Kidney (tissue), 14 donors: ENCODE results near the gene GRHL3. TPM values are rescaled to one million over a fixed set of nuclear protein-coding genes. Genes with fewer than 3 reads are reported as not detected.

ENCODE experiments used
- DNase-seq, 5 donors: peaks; one replicate each; pipeline ENCODE4 v3.0.0-alpha.2; 2013 to 2020
- FAIRE-seq: peaks from 2 replicates; lab custom pipeline; 2012; peaks lifted over from hg19 to GRCh38; lab: Jason Lieb, UNC
- H3K27ac ChIP-seq, 2 donors: one replicate each; pipeline ENCODE4 v1.7.0; 2013; ENCODE audit warnings: low read depth in 2 of 2, low read length in 2 of 2, inconsistent platforms in 1 of 2
- H3K27me3 ChIP-seq: one replicate; pipeline ENCODE4 v1.7.1; 2013; ENCODE audit warnings: low read length, inconsistent platforms; ENCODE audit not compliant: control insufficient read depth, insufficient read depth
- H3K36me3 ChIP-seq, 3 donors: one replicate each; pipeline versions ENCODE4 v1.7.0 to v1.7.1; 2013; ENCODE audit warnings: low read length in 3 of 3, control low read depth in 1 of 3, inconsistent platforms in 1 of 3; ENCODE audit not compliant: insufficient read depth in 3 of 3, control insufficient read depth in 2 of 3
- H3K4me1 ChIP-seq, 3 donors: one replicate each; pipeline versions ENCODE4 v1.7.0 to v1.7.1; 2013; ENCODE audit warnings: low read length in 3 of 3, inconsistent platforms in 1 of 3, low read depth in 1 of 3; ENCODE audit not compliant: control insufficient read depth in 2 of 3, insufficient read depth in 2 of 3
- H3K4me3 ChIP-seq, 3 donors: one replicate each; pipeline versions ENCODE4 v1.7.0 to v1.8.1; 2013; ENCODE audit warnings: low read length in 3 of 3, control low read depth in 1 of 3, inconsistent platforms in 1 of 3
- H3K9ac ChIP-seq, 3 donors: one replicate each; pipeline versions ENCODE4 v1.7.0 to v1.7.1; 2013; ENCODE audit warnings: low read length in 3 of 3, control low read depth in 1 of 3, inconsistent platforms in 1 of 3
- H3K9me3 ChIP-seq, 3 donors: one replicate each; pipeline versions ENCODE4 v1.7.0 to v1.7.1; 2013; ENCODE audit warnings: low read length in 3 of 3, control low read depth in 1 of 3, inconsistent platforms in 1 of 3; ENCODE audit not compliant: control insufficient read depth in 2 of 3, insufficient read depth in 1 of 3
- intact Hi-C: fragments of 100-400 bp; cut with DNase I; formaldehyde crosslinking; loops from one replicate; pipeline ENCODE4 v1.11.1; 2022
- polyA plus RNA-seq: library from polyadenylated mRNA; stranded (reverse); fragments of 350-450 nt; fragmentation: Illumina TruSeq; extraction: RNeasy Lipid Tissue Mini Kit (QIAGEN cat#74804); gene quantifications from one replicate; pipeline ENCODE4 v1.2.3, GENCODE V29; 2014; ENCODE audit warnings: low read depth, low replicate concordance; ENCODE audit not compliant: insufficient read depth
- total RNA-seq: library from RNA; stranded (reverse); fragmentation: NEBNext Ultra II Directional; extraction: Animal tissue kit (Norgen Biotek cat#: 25700); gene quantifications from one replicate; pipeline ENCODE4 v1.2.1, GENCODE V29; 2021
- TF ChIP-seq, protein P1 (sequence below): IDR thresholded peaks from 3 replicates; pipeline ENCODE4 v1.5.1; 2012; ENCODE audit warnings: mild to moderate bottlenecking, moderate library complexity, borderline replicate concordance; ENCODE audit not compliant: insufficient read depth; ENCODE audit errors: extremely low read depth
- donor health status: control.
- donor health status: control.
- donor health status: control.
- donor health status: control.
- donor health status: control.
- donor health status: DM: yes; HTN: yes; CAD: no.
- donor health status: Normal renal cell carcinoma (clear cell type).

GRHL3 gene
- total and polyA plus RNA-seq, 2 donors from 2014 or later: 0.32 to 1.7 TPM

DNA sequence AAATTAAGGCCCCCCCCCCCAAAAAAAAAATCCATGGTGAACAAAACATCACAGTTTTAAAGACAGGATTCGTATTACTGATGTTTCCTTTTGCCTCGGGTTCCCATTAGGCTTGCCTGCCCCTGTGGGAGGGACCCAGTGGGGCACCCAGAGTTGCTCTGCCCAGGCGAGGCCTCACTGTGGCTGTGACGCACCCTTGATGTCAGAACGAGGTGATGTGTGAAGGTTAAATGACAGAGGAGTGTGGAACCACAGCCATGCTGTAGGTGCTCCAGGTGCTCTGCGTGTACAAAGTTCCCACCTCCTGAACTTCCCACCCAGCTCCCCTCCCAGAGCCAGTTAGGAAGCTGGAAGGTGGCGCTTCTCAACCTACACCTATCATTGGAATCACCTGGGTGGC lies 37.9 kb downstream of the GRHL3 start:
- FAIRE-seq: no peak
- peak in 1 of 5 donors; percentile 43 for DNase-seq
- Histone ChIP-seq H3K4me1 (no peaks in the 10 kb centered on the region), H3K27ac (no peak overlapping the region), H3K36me3 (peaks cover 0 to 2% (median 0%) of the 10 kb centered on the region in 3 donors), H3K27me3 (no peaks in the 10 kb centered on the region), H3K4me3 (no peak overlapping the region), H3K9ac (no peak overlapping the region), H3K9me3 (no peaks in the 10 kb centered on the region)
- TF ChIP-seq, protein P1, sequence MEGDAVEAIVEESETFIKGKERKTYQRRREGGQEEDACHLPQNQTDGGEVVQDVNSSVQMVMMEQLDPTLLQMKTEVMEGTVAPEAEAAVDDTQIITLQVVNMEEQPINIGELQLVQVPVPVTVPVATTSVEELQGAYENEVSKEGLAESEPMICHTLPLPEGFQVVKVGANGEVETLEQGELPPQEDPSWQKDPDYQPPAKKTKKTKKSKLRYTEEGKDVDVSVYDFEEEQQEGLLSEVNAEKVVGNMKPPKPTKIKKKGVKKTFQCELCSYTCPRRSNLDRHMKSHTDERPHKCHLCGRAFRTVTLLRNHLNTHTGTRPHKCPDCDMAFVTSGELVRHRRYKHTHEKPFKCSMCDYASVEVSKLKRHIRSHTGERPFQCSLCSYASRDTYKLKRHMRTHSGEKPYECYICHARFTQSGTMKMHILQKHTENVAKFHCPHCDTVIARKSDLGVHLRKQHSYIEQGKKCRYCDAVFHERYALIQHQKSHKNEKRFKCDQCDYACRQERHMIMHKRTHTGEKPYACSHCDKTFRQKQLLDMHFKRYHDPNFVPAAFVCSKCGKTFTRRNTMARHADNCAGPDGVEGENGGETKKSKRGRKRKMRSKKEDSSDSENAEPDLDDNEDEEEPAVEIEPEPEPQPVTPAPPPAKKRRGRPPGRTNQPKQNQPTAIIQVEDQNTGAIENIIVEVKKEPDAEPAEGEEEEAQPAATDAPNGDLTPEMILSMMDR: no peak
- intact Hi-C loops: no loop called here

DNA sequence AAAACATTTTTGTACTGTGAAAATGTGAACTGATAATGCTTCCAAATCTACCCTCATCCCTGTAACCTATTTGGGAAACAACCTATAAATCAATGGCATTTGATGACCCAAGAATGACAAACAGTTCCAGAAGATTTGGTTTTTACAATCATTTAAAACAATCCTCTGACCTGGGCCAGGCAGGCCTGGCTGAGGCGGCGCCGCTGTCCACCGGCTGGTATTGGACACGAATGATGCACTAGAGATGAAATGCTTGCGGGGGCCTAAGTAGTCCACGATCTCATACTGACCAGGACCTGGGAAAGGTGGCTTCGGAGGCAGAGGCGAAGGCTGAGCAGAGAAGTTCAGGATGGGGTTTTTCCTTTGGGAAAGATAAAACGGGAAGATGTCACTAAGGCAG lies 41.5 kb downstream of the GRHL3 start:
- Histone ChIP-seq H3K4me1 (no peaks in the 10 kb centered on the region), H3K27ac (no peak overlapping the region), H3K9ac (no peak overlapping the region), H3K9me3 (no peaks in the 10 kb centered on the region), H3K27me3 (no peaks in the 10 kb centered on the region), H3K36me3 (peaks cover 0 to 2% (median 0%) of the 10 kb centered on the region in 3 donors), H3K4me3 (no peak overlapping the region)
- intact Hi-C loops: no loop called here
- TF ChIP-seq, protein P1: no peak
- DNase-seq (no peak), FAIRE-seq (no peak)

DNA sequence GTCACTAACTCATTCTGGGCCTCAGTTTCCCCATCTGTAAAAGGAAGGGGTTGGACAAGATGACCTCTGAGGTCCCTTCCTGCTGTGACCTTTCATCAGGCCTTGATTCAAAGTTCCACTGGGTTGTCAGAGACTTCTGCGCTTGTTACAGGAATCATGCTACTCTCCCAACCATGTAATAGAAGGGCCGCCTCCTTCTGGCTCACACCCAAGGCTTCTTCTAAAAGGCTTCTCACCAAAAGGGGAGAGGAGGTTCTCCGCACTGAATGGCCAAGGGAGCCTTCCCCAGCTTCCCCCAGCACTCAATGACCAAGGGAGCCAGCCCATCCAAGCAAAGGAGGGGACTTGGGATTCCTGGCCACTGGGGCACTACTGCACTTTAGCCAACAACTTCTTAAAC lies 42.7 kb downstream of the GRHL3 start:
- Histone ChIP-seq H3K36me3 (peaks cover 0 to 2% (median 0%) of the 10 kb centered on the region in 3 donors), H3K27ac (no peak overlapping the region), H3K27me3 (no peaks in the 10 kb centered on the region), H3K4me3 (no peak overlapping the region), H3K9me3 (no peaks in the 10 kb centered on the region), H3K9ac (no peak overlapping the region), H3K4me1 (no peaks in the 10 kb centered on the region)
- DNase-seq (no peak), FAIRE-seq (no peak)
- intact Hi-C loops: no loop called here
- TF ChIP-seq, protein P1: no peak

DNA sequence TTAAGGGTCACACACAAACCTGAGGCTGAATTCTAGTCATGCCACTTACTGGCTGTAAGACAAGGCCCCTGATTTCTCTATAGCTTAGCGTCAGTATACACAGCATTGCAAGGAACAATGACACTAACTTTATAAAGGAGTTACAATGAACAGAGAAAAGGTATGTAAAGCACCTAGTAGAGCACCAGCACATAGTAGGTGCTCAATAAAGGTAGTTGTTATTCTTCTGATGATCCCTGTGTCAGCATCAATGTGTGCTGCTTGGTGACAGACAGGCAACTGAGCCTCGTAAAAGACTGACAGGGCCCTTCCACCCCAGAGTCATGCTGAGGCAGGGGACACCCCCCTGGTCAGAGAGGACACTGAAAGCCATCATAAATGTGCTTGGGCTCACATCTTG lies 43.2 kb downstream of the GRHL3 start:
- no peaks in the 10 kb centered on the region for H3K27me3 ChIP-seq
- H3K4me3 ChIP-seq: no peak overlapping the region
- no peaks in the 10 kb centered on the region for H3K9me3 ChIP-seq
- intact Hi-C loops: no loop called here
- TF ChIP-seq, protein P1: no peak
- H3K4me1 ChIP-seq: no peaks in the 10 kb centered on the region
- no peak for FAIRE-seq
- no peak overlapping the region for H3K27ac ChIP-seq
- H3K9ac ChIP-seq: no peak overlapping the region
- no peak for DNase-seq
- H3K36me3 ChIP-seq: peaks cover 0 to 2% (median 0%) of the 10 kb centered on the region in 3 donors
